Stomach (tissue), 4 donors: Measurements from ENCODE around the gene GATM.

Source experiments
- EP300 ChIP-seq: sonication (generic); formaldehyde crosslinking; IDR thresholded peaks from one replicate; pipeline ENCODE4 v1.6.1; 2017; ENCODE audit warnings: antibody characterized with exemption
- POLR2A ChIP-seq, 4 donors: fragments of 450-650 bp; IDR thresholded peaks; one replicate each; pipeline ENCODE4 v1.6.1; 2016; ENCODE audit warnings: antibody characterized with exemption in 4 of 4, control low read depth in 2 of 4, mild to moderate bottlenecking in 1 of 4, moderate library complexity in 1 of 4
- POLR2AphosphoS5 ChIP-seq, 3 donors: sonication (generic); formaldehyde crosslinking; IDR thresholded peaks; one replicate each; pipeline ENCODE4 v1.6.1; 2016; ENCODE audit warnings: antibody characterized with exemption in 3 of 3

GRCh38 chr15:45402162-45402954 is 24.0 kb upstream of the GATM start:
- TF ChIP-seq EP300 (no peak), POLR2A (IDR thresholded peaks at IDR 0.05) (peak in 1 of 4 donors; percentile 32), POLR2AphosphoS5 (IDR thresholded peaks at IDR 0.05) (peak; percentile 83 to 94 (median 88))
